GM10266 (cell line): ENCODE data around the gene TRIO.

Experiments used
- DNase-seq: peaks from one replicate; pipeline ENCODE4 v3.0.0; 2012; ENCODE audit errors: extremely low spot score
- CTCF ChIP-seq: IDR thresholded peaks from 2 replicates; pipeline ENCODE4 v1.5.1; 2012; ENCODE audit warnings: mild to moderate bottlenecking, low read depth; ENCODE audit not compliant: control insufficient read depth, insufficient read depth; ENCODE audit errors: missing control alignments

The TRIO gene

GRCh38 chr5:14292766-14293658 is 149.9 kb downstream of the TRIO start:
- no peak for TF ChIP-seq CTCF
- DNase-seq, result no peak

DNA sequence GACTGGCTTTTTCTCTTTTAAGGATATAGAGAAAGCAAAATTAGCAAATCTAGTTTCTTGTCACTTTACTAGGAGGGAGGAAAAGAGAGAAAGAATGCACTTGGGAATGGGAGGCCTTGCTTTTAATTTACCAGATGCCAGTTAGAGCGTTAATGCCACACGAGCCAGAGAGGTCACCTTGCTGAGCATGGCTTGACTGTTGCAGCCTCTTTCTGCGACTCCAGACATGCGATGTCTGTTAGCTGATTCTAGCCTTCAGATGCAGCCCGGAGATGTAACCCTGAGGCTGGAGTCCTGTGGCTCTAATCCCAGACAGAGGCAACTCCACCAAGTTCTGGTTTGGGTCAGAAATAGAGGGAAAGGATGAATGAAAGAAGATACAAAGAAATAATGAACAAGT is 152.5 kb downstream of the TRIO start:
- no peak for DNase-seq
- TF ChIP-seq CTCF, result no peak

- TF ChIP-seq CTCF, result no peak
- DNase-seq, result no peak
Observed at GRCh38 chr5:14296533-14297331, 153.6 kb downstream of the TRIO start.

DNA sequence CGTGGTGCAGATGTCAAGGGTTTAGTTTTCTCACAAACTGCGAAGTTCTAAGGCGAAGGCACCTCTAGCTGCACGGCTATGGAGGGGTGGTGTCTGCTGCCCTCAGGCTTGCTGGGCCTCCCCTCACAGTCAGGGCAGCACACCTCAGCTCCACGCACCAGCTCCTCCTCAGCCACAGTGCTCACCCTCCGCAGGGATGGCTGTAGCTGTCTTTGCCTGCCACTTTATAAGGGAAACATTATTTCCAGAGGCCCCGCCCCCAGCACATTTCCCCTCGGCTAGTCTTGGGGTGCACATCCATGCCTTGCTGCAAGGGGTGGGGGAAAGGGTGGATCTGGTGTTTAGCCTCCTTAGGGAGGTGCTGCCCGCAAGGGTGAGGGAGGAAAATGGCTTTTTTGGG is 154.6 kb downstream of the TRIO start:
- no peak for DNase-seq

GRCh38 chr5:14298126-14298847 is 155.1 kb downstream of the TRIO start:
- TF ChIP-seq CTCF, result no peak
- no peak for DNase-seq

More for the DNA sequence above, 154.6 kb downstream of the TRIO start:
- TF ChIP-seq CTCF, result no peak

- TF ChIP-seq CTCF, result no peak
- no peak for DNase-seq
Observed at GRCh38 chr5:14299666-14300065, 156.5 kb downstream of the TRIO start.
